Right cardiac atrium (tissue), 5 donors: Measurements from ENCODE around the gene LENG9. TPM values are rescaled to one million over a fixed set of nuclear protein-coding genes. Genes with fewer than 3 reads are reported as not detected.
"Not testable (repeated sequence)": the region's sequence is repeated elsewhere in the genome, so short reads cannot be mapped to it uniquely, and the experiment has no call there.

ENCODE experiments used
- ATAC-seq, 2 donors: fragments of 200-7000 bp; cut with Tn5 transposase; one replicate each; pipeline versions ENCODE4 v1.8.0 to v1.9.1; 2020; ENCODE audit warnings: moderate library complexity in 2 of 2, mild to moderate bottlenecking in 1 of 2
- DNase-seq, 3 donors: peaks; one replicate each; pipeline ENCODE4 v3.0.0-alpha.2; 2020
- H3K27ac ChIP-seq: one replicate; pipeline ENCODE4 v1.5.1; 2013; ENCODE audit warnings: mild to moderate bottlenecking, low read length, control low read depth, moderate library complexity
- H3K27me3 ChIP-seq: one replicate; pipeline ENCODE4 v1.6.1; 2013; ENCODE audit not compliant: control insufficient read depth, insufficient read depth
- H3K4me1 ChIP-seq: one replicate; pipeline ENCODE4 v1.6.1; 2013; ENCODE audit warnings: low read length; ENCODE audit not compliant: control insufficient read depth, insufficient read depth
- H3K4me3 ChIP-seq: one replicate; pipeline ENCODE4 v1.5.1; 2013; ENCODE audit warnings: low read length, control low read depth
- H3K9me3 ChIP-seq: one replicate; pipeline ENCODE4 v1.6.1; 2013; ENCODE audit warnings: low read length; ENCODE audit not compliant: control insufficient read depth
- WGBS: extraction: QIAGEN DNeasy Blood & Tissue Kit; methylation state at CpG from one replicate; pipeline ENCODE4 v1.1.7; 2013; 5-methylcytosine and 5-hydroxymethylcytosine counted together
- intact Hi-C, 4 donors: fragments of 100-400 bp; cut with DNase I; formaldehyde crosslinking; loops; one replicate each; pipeline versions ENCODE4 v1.11.0 to v1.14.0; 2022 to 2023
- polyA plus RNA-seq: library from polyadenylated mRNA; stranded (reverse); fragments of 200-250 nt; gene quantifications from one replicate; pipeline ENCODE4 v1.2.3, GENCODE V29; 2013
- total RNA-seq, 4 donors: library from RNA; stranded (reverse); fragmentation: NEBNext Ultra II Directional; extraction: Animal tissue kit (Norgen Biotek cat#: 25700); gene quantifications; one replicate each; pipeline ENCODE4 v1.2.1, GENCODE V29; 2021
- donor health status: healthy with polysubstance abuse.
- donor health status: DM: no; HTN: yes; CAD: no.
- donor health status: DM: no; HTN: no; CAD: no.
- donor health status: DM: no; HTN: yes; CAD: no; lungs with severe emphysema.
- donor health status: DM: yes; HTN: yes; CAD: no.

Gene LENG9
- total and polyA plus RNA-seq, 5 donors: 2.1 to 4.1 (median 2.6) TPM

DNA sequence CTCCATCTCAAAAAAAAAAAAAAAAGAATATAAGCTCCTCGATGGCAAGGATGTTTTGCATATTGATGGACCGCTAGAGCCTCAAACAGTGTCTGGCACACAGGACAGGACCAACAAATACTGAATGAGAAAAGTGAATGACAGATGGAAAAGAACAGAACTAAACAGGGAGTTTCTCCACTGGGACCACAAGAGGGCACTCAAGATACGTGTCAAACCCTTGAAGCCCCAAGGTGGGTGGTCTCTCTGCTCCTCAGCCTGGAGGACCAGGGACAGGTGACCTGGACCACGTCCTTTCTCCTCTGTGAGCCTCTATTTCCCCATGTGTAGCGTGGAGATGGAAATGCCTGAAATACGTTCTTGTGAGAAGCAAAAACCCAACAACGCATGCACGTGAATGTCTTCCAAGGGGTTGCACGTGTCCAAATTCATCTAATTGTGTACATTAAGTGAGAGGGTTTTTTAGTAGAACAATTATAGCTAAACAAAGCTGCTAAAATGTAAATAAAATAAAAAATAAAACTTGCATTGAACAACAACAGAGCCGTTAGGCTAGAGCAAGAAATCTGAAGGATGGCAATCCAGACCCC is 15.2 kb upstream of the LENG9 start:
- no peak for DNase-seq

GRCh38 chr19:54477650-54478049 is 14.1 kb upstream of the LENG9 start:
- intact Hi-C loops: loop anchor here in 1 of 4 donors (10.0 kb wide), 1 partner anchor 197 kb away; no protein-coding TSS in a partner anchor
- H3K9me3 ChIP-seq: no peaks in the 10 kb centered on the region
- no peak overlapping the region for H3K27ac ChIP-seq
- no peaks in the 10 kb centered on the region for H3K27me3 ChIP-seq
- H3K4me1 ChIP-seq: peaks cover 5% of the 10 kb centered on the region
- no peak overlapping the region for H3K4me3 ChIP-seq
- WGBS: 59% methylated on average over 3 of the region's 3 CpGs
- ATAC-seq (peak in 1 of 2 donors; percentile 44), DNase-seq (no peak)

More for the DNA sequence above, 15.2 kb upstream of the LENG9 start:
- Histone ChIP-seq H3K4me1 (no peaks in the 10 kb centered on the region), H3K27me3 (no peaks in the 10 kb centered on the region), H3K27ac (no peak overlapping the region), H3K4me3 (no peak overlapping the region), H3K9me3 (no peaks in the 10 kb centered on the region)
- peak in 1 of 2 donors; percentile 26 for ATAC-seq
- intact Hi-C loops: loop anchor here in 1 of 4 donors (10.0 kb wide), 1 partner anchor 196 kb away; no protein-coding TSS in a partner anchor
- WGBS: 20% methylated on average over 10 of the region's 10 CpGs

DNA sequence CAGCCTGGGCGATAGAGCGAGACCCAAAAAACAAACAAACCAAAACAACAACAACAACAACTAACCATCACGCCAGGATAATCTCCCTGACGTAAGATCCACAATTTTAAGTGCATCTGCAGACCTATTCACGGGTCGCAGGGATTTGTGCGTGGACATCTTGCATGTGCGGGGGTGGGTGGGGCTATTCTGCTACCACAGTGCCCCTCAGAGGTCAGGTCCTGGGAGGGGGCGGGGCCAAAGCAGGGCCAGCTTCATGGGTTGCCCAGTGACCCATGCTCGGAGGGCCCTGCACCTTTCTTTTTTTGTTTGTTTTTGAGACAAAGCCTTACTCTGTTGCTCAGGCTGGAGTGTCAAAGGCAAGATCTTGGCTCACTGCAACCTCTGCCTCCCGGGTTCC is 12.1 kb upstream of the LENG9 start:
- 89% methylated on average over 11 of the region's 11 CpGs for WGBS
- Histone ChIP-seq H3K4me3 (no peak overlapping the region), H3K4me1 (peaks cover 5% of the 10 kb centered on the region), H3K27me3 (no peaks in the 10 kb centered on the region), H3K27ac (no peak overlapping the region), H3K9me3 (no peaks in the 10 kb centered on the region)
- intact Hi-C loops: loop anchor here in 1 of 4 donors (10.0 kb wide), 1 partner anchor 199 kb away; no protein-coding TSS in a partner anchor
- ATAC-seq: no peak
- peak in 1 of 3 donors; percentile 58 for DNase-seq

DNA sequence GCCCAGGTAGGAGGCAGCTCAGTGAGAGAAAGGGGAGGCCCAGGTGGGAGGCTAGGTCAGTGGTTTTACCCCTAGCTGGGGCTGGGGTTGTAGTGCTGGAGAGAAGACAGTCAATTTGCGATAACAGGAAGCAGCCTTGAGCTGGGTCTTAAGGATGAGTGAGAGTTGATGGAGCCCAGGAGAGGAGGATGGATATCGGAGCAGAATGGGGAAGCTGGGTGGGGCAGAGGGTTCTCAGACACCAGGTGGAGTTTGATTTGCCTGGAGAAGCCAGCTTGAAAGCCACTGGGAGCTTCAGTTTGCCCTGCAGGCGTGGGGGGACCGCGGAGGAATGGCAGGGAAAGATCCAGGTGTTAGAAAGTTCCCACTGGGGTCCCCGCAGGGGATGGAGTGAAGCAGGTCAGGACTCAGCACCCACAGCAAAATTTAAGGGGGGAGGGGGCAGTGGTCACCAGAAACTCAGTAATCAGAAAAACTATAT is 10.4 kb upstream of the LENG9 start:
- peaks cover 5% of the 10 kb centered on the region for H3K4me1 ChIP-seq
- no peaks in the 10 kb centered on the region for H3K9me3 ChIP-seq
- no peaks in the 10 kb centered on the region for H3K27me3 ChIP-seq
- no peak for DNase-seq
- ATAC-seq: no peak
- H3K27ac ChIP-seq: peak overlapping the region; percentile 70
- WGBS: 69% methylated on average over 6 of the region's 6 CpGs
- H3K4me3 ChIP-seq: no peak overlapping the region
- intact Hi-C loops: loop anchor here in 1 of 4 donors (10.0 kb wide), 1 partner anchor 201 kb away; no protein-coding TSS in a partner anchor

DNA sequence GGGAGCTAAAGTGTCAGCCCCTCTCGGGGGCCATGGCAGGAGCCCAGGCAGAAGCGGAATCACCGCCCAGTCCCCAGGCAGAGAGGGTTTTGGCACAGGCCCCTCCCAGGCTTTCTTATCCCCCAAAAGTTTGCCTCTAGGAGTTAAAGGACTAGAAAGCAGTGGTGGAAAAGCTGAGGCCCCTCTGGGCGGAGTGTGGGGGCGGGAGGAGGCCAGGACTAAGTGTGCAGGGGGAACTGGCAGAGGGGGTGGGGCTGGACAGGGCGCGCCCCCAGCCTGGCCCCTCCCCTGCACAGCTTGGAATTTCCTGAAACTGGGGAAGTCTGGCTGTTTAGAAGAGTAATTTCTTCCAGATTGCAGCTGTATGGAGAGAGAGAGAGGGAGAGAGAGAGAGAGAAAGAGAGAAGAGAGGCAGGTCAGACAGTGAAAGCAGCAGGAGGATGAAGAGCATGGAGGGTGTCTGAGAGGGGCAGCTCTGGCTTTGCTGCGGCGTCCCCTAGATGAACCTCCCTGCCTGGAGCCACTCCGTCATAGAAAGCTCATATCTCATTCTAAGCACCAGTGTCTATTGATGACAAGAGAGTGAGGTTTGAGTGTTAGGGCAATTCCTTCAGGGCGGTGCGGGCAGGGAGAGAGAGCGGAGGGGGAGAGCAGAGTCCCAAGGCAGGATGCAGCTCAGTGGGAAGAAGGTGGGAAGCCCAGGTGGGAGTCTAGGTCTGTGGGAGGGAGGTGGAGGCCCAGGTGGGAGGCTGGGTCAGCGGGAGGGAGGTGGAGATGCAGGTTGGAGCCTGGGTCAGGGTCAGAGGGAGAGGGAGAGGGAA is 9.7 kb upstream of the LENG9 start, which contains the start of gene CDC42EP5:
CDC42EP5 (minus strand) TSS at position 226 of the 821 bp plus-strand sequence. CDS start 7,749 bp downstream, outside the sequence.
- Histone ChIP-seq H3K4me3 (peak within 1 kb of the TSS; percentile 63), H3K4me1 (peaks cover 5% of the 10 kb centered on the region), H3K27me3 (no peaks in the 10 kb centered on the region), H3K9me3 (no peaks in the 10 kb centered on the region), H3K27ac (peak within 1 kb of the TSS; percentile 71)
- DNase-seq (peak; percentile 86 to 94 (median 94)), ATAC-seq (peak; percentile 93 to 95)
- 5% methylated on average over 14 of the region's 14 CpGs for WGBS
- intact Hi-C loops: loop anchor here in 1 of 4 donors (10.0 kb wide), 1 partner anchor 202 kb away; no protein-coding TSS in a partner anchor

DNA sequence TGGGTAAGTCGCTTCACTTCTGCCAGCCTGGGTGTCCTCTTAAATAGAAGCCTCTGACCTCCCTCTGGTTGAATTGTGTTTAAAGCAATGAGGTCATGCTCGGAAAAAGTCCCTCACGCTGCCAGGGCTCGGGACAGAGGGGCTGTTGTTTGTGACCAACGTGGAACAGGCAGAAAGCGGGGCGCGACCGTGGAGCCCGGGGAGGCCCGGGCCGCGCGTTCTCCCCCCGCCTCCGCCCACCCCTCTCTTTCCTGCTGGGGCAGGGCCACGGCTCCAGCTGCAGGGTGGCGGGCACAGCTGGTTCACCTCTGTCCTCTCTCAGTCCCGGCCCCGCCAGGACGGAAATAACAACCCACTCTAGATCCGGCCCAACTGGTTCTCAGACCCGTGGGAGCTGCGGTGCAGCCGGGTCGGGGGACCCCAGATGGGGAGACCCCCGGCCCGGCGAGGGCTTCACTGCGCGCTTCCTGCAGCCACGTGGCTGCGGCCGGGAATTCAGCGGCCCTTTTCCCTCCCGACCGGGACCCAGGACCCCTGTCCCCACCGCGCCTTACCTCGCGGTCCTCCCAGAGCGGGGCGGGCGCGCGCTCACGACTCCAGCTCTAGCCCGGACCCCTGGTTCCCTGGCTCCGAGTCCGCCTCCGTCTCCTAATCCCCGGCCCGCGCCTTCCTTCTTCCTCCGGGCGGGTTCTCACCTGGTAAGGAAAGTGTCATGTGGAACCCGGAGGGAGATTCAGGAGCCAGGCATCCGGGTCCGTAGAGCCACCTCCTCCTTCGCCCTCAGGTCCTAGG is 7.6 kb upstream of the LENG9 start:
- Histone ChIP-seq H3K27ac (peak overlapping the region; percentile 58), H3K4me1 (peaks cover 5% of the 10 kb centered on the region), H3K27me3 (no peaks in the 10 kb centered on the region), H3K4me3 (peak overlapping the region; percentile 45), H3K9me3 (no peaks in the 10 kb centered on the region)
- intact Hi-C loops: loop anchor here in 1 of 4 donors (10.0 kb wide), 1 partner anchor 204 kb away; no protein-coding TSS in a partner anchor
- ATAC-seq (peak; percentile 57 to 60), DNase-seq (peak; percentile 72 to 86 (median 85))
- WGBS: 2% methylated on average over 60 of the region's 60 CpGs

DNA sequence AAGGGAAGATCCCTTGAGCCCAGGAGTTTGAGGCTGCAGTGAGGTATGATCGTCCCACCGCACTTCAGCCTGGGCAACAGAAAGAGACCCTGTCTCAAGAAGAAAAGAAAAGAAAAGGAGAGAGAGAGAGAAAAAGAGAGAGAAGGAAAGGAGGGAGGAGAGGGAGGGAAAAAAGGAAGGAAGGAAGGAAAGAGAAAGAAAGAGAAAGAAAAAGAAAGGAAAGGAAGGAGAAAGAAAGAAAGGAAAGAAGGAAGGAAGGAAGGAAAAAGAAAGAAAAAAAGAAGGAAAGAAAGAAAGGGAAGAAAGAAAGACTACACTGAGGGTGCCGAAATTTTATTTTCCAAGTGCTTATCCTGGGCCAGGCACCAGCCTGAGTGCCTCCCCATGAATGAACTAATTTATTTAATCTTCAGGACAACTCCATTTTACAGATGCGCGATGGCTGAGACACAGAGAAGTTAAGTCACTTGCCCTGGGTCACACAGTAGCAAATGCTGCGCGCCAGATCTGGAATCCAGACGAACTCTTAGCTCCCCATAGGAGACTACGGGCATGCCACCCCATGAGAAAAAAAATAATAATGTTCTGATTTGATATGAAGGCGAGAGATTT is 6.8 kb upstream of the LENG9 start:
- Histone ChIP-seq H3K27ac (peak overlapping the region; percentile 58), H3K9me3 (no peaks in the 10 kb centered on the region), H3K27me3 (no peaks in the 10 kb centered on the region), H3K4me1 (peaks cover 5% of the 10 kb centered on the region), H3K4me3 (no peak overlapping the region)
- ATAC-seq (no peak), DNase-seq (no peak)
- 60% methylated on average over 10 of the region's 10 CpGs for WGBS
- intact Hi-C loops: loop anchor here in 1 of 4 donors (10.0 kb wide), 1 partner anchor 204 kb away; no protein-coding TSS in a partner anchor

DNA sequence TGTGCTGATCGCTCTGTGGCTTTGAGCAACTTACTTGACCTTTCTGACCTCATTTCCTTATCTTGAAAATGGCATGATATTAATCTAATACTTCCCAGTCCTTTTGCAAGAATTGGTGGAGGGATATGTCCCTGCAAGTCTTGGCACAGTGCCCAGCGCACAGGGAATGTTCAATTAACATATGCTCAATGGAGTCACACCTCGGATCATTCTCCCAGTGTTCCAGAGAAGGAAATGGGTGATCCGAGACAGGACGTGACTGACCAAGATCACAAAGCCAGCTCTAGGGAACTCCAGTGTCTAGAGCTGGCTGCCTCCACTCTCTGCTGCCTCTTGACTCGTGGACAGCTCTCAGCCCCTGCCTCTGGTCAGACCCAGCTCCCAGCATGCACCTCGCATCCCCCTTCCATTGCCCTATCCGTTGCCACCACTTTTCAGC is 5.9 kb upstream of the LENG9 start:
- ATAC-seq (peak in 1 of 2 donors; percentile 38), DNase-seq (peak; percentile 81 to 84 (median 83))
- Histone ChIP-seq H3K27ac (peak overlapping the region; percentile 79), H3K9me3 (no peaks in the 10 kb centered on the region), H3K4me1 (peaks cover 5% of the 10 kb centered on the region), H3K27me3 (no peaks in the 10 kb centered on the region), H3K4me3 (no peak overlapping the region)
- 43% methylated on average over 8 of the region's 8 CpGs for WGBS
- intact Hi-C loops: no loop called here

GRCh38 chr19:54466110-54466480 is 2.5 kb upstream of the LENG9 start:
- H3K27me3 ChIP-seq, H3K4me1 ChIP-seq, H3K9me3 ChIP-seq, H3K27ac ChIP-seq, H3K4me3 ChIP-seq, ATAC-seq, DNase-seq, intact Hi-C loops: not testable (repeated sequence)
- WGBS: 97% methylated on average over 14 of the region's 14 CpGs
